Tibial artery (tissue), 4 donors: ENCODE data around the gene SERPINA4.

Source experiments
- DNase-seq, 2 donors: peaks; one replicate each; pipeline ENCODE4 v3.0.0-alpha.2; 2019
- H3K27ac ChIP-seq, 2 donors: fragments of 200-600 bp; sonication (generic) in 1 of 2; 1 replicate in 1 of 2; 2 replicates in 1 of 2; pipeline ENCODE4 v1.5.1; 2018 to 2019; ENCODE audit warnings: mild to moderate bottlenecking in 1 of 2
- H3K27me3 ChIP-seq, 2 donors: fragments of 200-600 bp; sonication (generic) in 1 of 2; one replicate each; pipeline versions ENCODE4 v1.5.1 to v1.6.0; 2016 to 2019
- H3K36me3 ChIP-seq, 3 donors: fragments of 200-600 bp; sonication (generic) in 2 of 3; one replicate each; pipeline ENCODE4 v1.5.1; 2016 to 2019; ENCODE audit warnings: mild to moderate bottlenecking in 2 of 3
- H3K4me1 ChIP-seq, 4 donors: fragments of 200-600 bp; sonication (generic) in 2 of 4; 1 replicate in 3 of 4; 2 replicates in 1 of 4; pipeline ENCODE4 v1.5.1; 2016 to 2019
- H3K4me3 ChIP-seq, 2 donors: fragments of 200-600 bp; sonication (generic) in 1 of 2; 1 replicate in 1 of 2; 2 replicates in 1 of 2; pipeline ENCODE4 v1.5.1; 2018 to 2019; ENCODE audit warnings: mild to moderate bottlenecking in 2 of 2
- H3K9me3 ChIP-seq, 3 donors: fragments of 200-600 bp; sonication (generic) in 1 of 3; one replicate each; pipeline ENCODE4 v1.5.1; 2016 to 2019
- intact Hi-C: fragments of 100-400 bp; cut with DNase I; formaldehyde crosslinking; loops from one replicate; pipeline ENCODE4 v1.15.0; 2023; ENCODE audit warnings: low total_unique reads
- TF ChIP-seq, protein P1 (sequence below), 2 experiments: fragments of 200-600 bp in 1 of 2; fragments of 450-650 bp in 1 of 2; IDR thresholded peaks; one replicate each; pipeline ENCODE4 v1.5.1; 2017 to 2019; ENCODE audit warnings: antibody characterized with exemption in 2 of 2, mild to moderate bottlenecking in 1 of 2, moderate library complexity in 1 of 2

Gene SERPINA4

DNA sequence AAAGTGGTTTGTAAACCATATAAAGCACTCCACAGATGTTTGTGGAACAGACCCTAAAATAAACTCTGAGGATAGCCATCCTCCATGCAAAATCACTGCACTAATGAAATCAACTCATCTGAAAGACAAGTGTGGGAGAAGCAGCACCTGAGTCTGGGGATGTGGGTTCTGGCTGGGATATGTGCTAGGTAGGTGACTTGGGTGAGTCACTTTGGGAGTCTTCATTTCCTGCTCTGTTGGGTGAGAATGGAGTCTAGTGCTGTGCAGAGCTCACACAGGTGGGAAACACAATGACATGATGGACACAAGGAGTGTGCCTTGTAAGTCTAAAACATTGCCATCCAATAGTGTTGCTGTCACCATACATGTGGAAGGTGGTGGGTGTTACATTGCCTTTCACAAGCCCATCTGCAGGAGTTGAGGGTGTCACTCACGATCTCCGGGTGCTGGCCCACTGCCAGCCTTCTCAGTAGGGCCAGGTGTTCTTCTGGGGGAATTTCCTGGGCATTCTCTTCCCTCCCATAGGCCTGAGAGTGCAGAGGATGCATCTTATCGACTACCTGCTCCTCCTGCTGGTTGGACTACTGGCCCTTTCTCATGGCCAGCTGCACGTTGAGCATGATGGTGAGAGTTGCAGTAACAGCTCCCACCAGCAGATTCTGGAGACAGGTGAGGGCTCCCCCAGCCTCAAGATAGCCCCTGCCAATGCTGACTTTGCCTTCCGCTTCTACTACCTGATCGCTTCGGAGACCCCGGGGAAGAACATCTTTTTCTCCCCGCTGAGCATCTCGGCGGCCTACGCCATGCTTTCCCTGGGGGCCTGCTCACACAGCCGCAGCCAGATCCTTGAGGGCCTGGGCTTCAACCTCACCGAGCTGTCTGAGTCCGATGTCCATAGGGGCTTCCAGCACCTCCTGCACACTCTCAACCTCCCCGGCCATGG lies 2.0 kb downstream of the SERPINA4 start:
- Histone ChIP-seq H3K27ac (no peak overlapping the region), H3K27me3 (no peaks in the 10 kb centered on the region), H3K4me1 (no peaks in the 10 kb centered on the region), H3K9me3 (no peaks in the 10 kb centered on the region), H3K4me3 (no peak overlapping the region), H3K36me3 (no peaks in the 10 kb centered on the region)
- DNase-seq = peak in 1 of 2 donors; percentile 43
- intact Hi-C loops = no loop called here
- TF ChIP-seq, protein P1, sequence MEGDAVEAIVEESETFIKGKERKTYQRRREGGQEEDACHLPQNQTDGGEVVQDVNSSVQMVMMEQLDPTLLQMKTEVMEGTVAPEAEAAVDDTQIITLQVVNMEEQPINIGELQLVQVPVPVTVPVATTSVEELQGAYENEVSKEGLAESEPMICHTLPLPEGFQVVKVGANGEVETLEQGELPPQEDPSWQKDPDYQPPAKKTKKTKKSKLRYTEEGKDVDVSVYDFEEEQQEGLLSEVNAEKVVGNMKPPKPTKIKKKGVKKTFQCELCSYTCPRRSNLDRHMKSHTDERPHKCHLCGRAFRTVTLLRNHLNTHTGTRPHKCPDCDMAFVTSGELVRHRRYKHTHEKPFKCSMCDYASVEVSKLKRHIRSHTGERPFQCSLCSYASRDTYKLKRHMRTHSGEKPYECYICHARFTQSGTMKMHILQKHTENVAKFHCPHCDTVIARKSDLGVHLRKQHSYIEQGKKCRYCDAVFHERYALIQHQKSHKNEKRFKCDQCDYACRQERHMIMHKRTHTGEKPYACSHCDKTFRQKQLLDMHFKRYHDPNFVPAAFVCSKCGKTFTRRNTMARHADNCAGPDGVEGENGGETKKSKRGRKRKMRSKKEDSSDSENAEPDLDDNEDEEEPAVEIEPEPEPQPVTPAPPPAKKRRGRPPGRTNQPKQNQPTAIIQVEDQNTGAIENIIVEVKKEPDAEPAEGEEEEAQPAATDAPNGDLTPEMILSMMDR (IDR thresholded peaks at IDR 0.05) = no peak

DNA sequence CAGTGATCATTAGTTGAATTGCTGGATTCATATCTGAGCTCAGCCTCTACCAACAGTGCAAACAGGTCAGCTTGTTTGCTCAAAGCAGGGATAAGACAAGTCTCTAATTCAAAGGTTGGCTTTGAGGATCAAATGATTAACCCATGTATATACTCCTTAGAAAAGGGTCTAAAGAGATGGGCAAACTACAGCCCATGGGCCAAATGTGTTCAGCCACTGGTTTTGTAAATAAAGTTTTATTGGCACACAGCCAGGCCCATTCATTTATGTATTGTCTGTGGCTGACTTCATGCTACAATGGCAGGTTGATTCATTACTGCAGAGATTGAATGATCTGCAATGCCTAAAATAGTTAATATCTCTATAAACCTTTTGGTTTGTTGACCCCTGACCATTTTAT lies 3.1 kb downstream of the SERPINA4 start:
- Histone ChIP-seq H3K27ac (no peak overlapping the region), H3K36me3 (no peaks in the 10 kb centered on the region), H3K27me3 (no peaks in the 10 kb centered on the region), H3K4me3 (no peak overlapping the region), H3K9me3 (no peaks in the 10 kb centered on the region), H3K4me1 (no peaks in the 10 kb centered on the region)
- intact Hi-C loops = no loop called here
- no peak for DNase-seq
- TF ChIP-seq, protein P1 (IDR thresholded peaks at IDR 0.05) = no peak

DNA sequence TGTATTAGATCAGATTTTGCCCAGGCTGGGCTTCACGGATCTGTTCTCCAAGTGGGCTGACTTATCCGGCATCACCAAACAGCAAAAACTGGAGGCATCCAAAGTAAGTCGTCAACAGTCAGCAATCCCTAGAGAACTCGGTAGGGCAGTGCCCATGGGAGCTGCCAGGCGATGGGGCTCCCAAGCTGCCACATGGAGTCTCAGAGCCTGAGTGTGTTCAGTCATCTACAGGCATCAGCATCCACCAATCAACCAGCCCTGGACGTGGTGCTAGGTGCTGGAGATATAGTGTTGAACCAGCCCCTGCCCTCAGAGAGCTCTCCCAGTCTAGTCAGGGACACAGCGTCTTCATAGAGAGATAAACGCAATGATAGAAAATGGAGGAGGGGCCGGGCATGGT lies 6.9 kb downstream of the SERPINA4 start:
- Histone ChIP-seq H3K4me3 (no peak overlapping the region), H3K4me1 (peaks cover 0 to 12% (median 5%) of the 10 kb centered on the region in 4 donors), H3K36me3 (no peaks in the 10 kb centered on the region), H3K27ac (no peak overlapping the region), H3K9me3 (no peaks in the 10 kb centered on the region), H3K27me3 (no peaks in the 10 kb centered on the region)
- peak in 1 of 2 donors; percentile 51 for DNase-seq
- intact Hi-C loops = no loop called here
- TF ChIP-seq, protein P1 (IDR thresholded peaks at IDR 0.05) = no peak

DNA sequence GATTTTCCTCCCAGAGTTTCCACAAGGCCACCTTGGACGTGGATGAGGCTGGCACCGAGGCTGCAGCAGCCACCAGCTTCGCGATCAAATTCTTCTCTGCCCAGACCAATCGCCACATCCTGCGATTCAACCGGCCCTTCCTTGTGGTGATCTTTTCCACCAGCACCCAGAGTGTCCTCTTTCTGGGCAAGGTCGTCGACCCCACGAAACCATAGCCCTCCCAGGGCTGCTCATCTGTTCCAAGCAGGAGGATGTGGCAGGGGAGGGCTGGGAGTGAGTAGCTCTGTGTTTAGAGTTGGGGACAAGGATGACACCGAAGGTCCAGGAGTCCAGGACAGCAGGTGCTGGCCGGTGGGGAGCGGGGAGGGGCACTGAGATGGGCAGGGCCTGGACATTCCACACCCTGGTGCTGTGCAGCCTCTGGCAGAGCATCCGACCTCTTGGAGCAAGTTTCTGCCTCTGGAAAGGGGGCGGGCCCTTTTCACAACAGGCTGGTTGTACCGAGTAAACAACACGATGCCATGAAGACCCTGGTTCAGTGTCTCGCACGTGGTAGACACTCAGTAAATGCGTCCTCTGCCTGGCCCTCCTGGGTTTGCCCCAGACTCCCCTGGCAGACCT lies 8.2 kb downstream of the SERPINA4 start:
- TF ChIP-seq, protein P1 (IDR thresholded peaks at IDR 0.05) = no peak
- no peaks in the 10 kb centered on the region for H3K36me3 ChIP-seq
- no peak overlapping the region for H3K27ac ChIP-seq
- intact Hi-C loops = no loop called here
- no peak overlapping the region for H3K4me3 ChIP-seq
- DNase-seq = peak in 1 of 2 donors; percentile 64
- no peaks in the 10 kb centered on the region for H3K27me3 ChIP-seq
- peaks cover 0 to 12% (median 5%) of the 10 kb centered on the region in 4 donors for H3K4me1 ChIP-seq
- H3K9me3 ChIP-seq = no peaks in the 10 kb centered on the region

DNA sequence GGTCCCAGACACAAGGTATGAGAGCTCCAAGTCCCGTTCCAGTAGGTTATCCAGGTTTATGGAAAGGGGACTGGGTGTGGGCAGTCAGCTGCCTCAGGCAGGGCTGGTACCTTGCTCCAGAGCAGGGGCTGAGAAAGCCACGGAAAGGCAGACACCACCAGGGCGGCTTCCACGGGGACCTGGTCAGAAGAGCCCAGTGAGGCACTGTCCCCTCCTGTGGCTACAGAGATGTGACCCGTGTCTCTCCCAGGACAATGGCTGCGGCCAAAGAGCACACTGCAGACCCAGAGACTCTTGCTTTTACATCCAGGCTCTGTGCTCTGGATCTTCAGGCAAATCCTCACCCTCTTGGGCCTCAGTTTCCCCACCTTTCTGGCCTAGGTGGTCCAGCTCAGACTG lies 8.8 kb downstream of the SERPINA4 start:
- H3K36me3 ChIP-seq = no peaks in the 10 kb centered on the region
- peak in 1 of 2 donors; percentile 44 for DNase-seq
- H3K27me3 ChIP-seq = no peaks in the 10 kb centered on the region
- peaks cover 0 to 12% (median 5%) of the 10 kb centered on the region in 4 donors for H3K4me1 ChIP-seq
- intact Hi-C loops = no loop called here
- H3K27ac ChIP-seq = no peak overlapping the region
- H3K4me3 ChIP-seq = no peak overlapping the region
- no peaks in the 10 kb centered on the region for H3K9me3 ChIP-seq
- TF ChIP-seq, protein P1 (IDR thresholded peaks at IDR 0.05) = no peak
